ES-I3 (cell line): ENCODE data around the gene IQCK.

Experiments used
- H3K36me3 ChIP-seq: 2 replicates; pipeline ENCODE4 v1.6.1; 2013; ENCODE audit warnings: mild to moderate bottlenecking, low read length, control low read depth, moderate library complexity; ENCODE audit not compliant: insufficient read depth
- H3K4me1 ChIP-seq: 2 replicates; pipeline ENCODE4 v1.6.1; 2013; ENCODE audit warnings: mild to moderate bottlenecking, control low read depth, low read length; ENCODE audit not compliant: insufficient read depth
- H3K9ac ChIP-seq: 2 replicates; pipeline ENCODE4 v1.6.1; 2013; ENCODE audit warnings: low read depth, mild to moderate bottlenecking, low read length, moderate library complexity
- H3K9me3 ChIP-seq: 2 replicates; pipeline ENCODE4 v1.6.1; 2013; ENCODE audit warnings: mild to moderate bottlenecking, low read length, moderate library complexity; ENCODE audit not compliant: control insufficient read depth, insufficient read depth

Gene IQCK

DNA sequence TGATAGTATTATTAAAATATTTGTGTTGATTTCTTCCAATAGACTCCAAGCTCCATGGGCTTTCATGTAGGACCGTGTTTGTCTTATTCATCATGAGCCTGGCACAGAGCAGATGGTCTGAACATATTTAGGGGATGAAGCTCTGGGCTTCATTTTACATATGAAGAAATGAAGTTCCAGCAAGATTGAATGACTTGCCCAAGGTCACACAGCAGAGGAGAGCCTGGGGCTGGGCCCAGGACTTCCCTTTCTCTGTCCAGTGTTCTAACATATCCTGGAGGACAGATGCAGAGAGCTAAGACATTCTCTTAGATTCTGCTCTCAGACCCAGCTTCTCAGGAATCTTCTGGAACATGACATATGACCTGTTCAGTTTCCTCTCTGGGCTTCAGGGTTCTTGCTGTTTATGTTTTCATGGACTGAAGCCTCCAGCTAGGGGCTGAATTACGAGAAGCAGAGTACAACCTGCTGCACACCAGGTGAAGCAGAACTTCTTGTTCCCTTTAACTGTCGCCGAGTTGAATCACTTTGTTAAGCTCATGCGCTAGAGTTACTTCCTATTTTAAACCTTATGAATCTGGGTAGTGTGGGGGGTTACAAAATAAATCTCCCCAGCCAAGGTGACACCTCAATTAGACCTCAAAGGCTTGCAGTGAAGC is 113.0 kb downstream of the IQCK start:
- no peak overlapping the region for H3K9ac ChIP-seq
- no peaks in the 10 kb centered on the region for H3K36me3 ChIP-seq
- H3K4me1 ChIP-seq = no peaks in the 10 kb centered on the region
- H3K9me3 ChIP-seq = no peaks in the 10 kb centered on the region

DNA sequence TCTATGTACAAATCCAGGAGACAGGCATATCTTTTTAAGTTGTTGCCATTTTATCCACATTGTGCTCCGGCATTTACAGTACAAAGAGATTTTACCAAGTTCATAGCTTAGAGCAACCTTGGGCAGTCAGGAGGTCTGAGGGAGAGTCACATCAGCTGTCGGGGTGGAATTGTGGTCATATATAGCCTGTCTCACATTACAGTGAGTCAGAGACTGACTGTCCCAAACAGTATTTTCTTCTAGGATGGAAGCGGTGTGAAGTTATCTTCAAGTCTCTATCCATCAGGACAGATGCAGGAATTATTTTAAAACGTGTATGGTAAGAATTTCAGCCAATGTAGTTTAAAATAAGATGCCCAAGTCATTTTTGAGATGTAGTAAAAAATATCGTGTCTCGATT is 113.6 kb downstream of the IQCK start:
- Histone ChIP-seq H3K9me3 (no peaks in the 10 kb centered on the region), H3K36me3 (no peaks in the 10 kb centered on the region), H3K9ac (no peak overlapping the region), H3K4me1 (no peaks in the 10 kb centered on the region)

- no peak overlapping the region for H3K9ac ChIP-seq
- no peaks in the 10 kb centered on the region for H3K9me3 ChIP-seq
- H3K4me1 ChIP-seq = peaks cover 7% of the 10 kb centered on the region
- no peaks in the 10 kb centered on the region for H3K36me3 ChIP-seq
Observed at GRCh38 chr16:19833176-19833575, 115.1 kb downstream of the IQCK start.

- Histone ChIP-seq H3K36me3 (no peaks in the 10 kb centered on the region), H3K9ac (no peak overlapping the region), H3K4me1 (peaks cover 11% of the 10 kb centered on the region), H3K9me3 (no peaks in the 10 kb centered on the region)
Observed at GRCh38 chr16:19833581-19833980, 115.5 kb downstream of the IQCK start.

DNA sequence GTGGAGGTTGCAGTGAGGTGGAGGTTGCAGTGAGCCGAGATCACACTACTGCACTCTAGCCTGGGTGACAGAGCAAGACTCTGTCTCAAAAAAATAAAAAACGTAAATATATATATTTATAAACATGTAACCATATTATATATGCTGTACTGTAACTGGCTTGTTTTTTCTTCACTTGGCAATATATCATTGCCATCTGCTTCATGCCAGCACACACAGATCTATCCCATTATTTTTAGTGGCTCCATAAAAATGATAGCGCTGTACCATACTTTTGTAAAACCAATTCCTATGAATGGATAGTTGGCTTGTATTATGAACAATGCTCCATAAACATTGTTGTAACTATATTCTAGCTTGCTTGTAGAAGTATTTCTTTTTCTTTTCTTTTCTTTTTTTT is 117.1 kb downstream of the IQCK start:
- peaks cover 11% of the 10 kb centered on the region for H3K4me1 ChIP-seq
- H3K9me3 ChIP-seq = no peaks in the 10 kb centered on the region
- no peak overlapping the region for H3K9ac ChIP-seq
- H3K36me3 ChIP-seq = no peaks in the 10 kb centered on the region

DNA sequence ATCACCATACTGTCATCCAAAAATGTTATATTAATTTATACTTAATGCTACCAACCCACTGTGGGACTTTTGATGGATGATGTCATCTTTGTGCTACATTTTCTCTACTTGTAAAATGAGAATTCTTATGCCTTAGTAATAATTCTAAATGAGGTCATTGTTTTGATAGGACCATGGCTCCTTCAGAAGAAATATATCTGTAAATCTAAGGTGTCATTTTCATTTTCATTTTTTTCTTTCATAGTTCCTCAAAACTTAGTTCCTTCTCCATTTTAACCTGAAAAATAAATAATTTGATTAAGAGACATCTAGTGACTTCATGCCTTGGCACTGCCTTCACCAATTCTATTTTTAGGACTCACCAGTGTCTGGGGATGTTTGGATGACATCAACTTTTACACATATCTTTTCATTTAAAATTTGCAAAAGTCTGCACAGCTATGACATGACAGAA is 117.9 kb downstream of the IQCK start:
- H3K9ac ChIP-seq = no peak overlapping the region

GRCh38 chr16:19837331-19837980 is 119.4 kb downstream of the IQCK start:
- Histone ChIP-seq H3K36me3 (no peaks in the 10 kb centered on the region; the same call in 1 of the 2 replicates), H3K4me1 (peaks cover 11% of the 10 kb centered on the region), H3K9ac (no peak overlapping the region), H3K9me3 (no peaks in the 10 kb centered on the region)

More for the DNA sequence above, 117.9 kb downstream of the IQCK start:
- H3K36me3 ChIP-seq = no peaks in the 10 kb centered on the region
- peaks cover 11% of the 10 kb centered on the region for H3K4me1 ChIP-seq
- no peaks in the 10 kb centered on the region for H3K9me3 ChIP-seq

DNA sequence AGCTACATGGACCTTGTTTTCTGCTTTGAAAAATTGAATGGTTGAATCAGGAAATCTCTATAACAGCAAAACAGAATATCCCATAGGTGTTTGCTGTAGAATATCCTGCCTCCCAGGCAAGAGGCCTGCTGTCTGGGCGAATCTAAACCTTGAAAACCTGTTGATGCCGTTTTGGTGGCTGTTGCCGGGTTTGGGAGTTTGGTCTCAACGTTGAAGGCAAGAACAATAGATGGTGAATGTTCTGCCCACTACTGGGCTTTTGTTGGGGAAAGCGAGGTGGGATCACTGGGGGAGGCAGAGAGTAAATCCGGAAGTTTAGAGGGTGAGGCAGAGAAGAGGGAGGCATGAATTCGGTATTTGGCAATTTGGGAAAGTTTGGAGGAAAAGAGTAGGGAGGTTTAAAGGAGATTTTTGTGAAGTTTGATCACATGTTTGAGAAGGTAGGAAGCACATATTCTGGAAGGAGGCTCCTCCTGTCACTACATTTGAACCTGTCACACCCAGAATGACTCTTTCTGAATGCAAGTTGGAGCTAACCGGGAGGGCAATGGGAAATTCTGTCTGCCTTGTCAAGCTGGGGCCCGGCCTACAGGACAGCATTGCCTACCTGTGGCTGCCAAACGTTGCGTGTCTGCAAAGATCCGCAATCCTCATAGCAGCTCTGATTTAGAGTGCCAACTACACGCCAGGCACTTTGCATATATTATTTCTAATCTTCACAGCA is 120.1 kb downstream of the IQCK start:
- no peak overlapping the region for H3K9ac ChIP-seq

GRCh38 chr16:19840524-19841110 is 122.5 kb downstream of the IQCK start:
- Histone ChIP-seq H3K36me3 (no peaks in the 10 kb centered on the region; the same call in 1 of the 2 replicates), H3K4me1 (peaks cover 11% of the 10 kb centered on the region), H3K9me3 (no peaks in the 10 kb centered on the region), H3K9ac (no peak overlapping the region)

More for the DNA sequence above, 120.1 kb downstream of the IQCK start:
- peaks cover 11% of the 10 kb centered on the region for H3K4me1 ChIP-seq
- no peaks in the 10 kb centered on the region for H3K9me3 ChIP-seq
- no peaks in the 10 kb centered on the region; the same call in 1 of the 2 replicates for H3K36me3 ChIP-seq

DNA sequence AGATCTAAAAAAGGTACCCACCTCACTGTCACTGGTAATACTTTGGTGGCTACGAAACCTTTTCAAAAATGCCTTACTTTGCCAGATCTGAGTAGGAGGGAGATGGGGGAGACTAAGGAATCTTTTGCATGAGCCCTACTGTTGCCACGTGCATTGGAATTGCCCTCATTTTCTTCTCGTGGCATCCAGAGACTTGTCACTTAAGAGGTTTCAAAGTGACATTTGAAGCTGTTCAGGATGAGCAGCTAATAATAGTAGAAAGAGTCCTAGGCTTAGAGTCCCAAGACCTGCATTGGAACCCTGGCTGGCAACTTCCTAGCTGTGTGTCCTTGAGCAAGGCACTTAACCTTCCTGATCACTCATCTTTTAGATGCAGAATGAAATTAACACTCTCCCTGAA is 123.1 kb downstream of the IQCK start:
- peaks cover 11% of the 10 kb centered on the region for H3K4me1 ChIP-seq
- no peaks in the 10 kb centered on the region for H3K9me3 ChIP-seq
- H3K36me3 ChIP-seq = no peaks in the 10 kb centered on the region; the same call in 1 of the 2 replicates
- no peak overlapping the region for H3K9ac ChIP-seq

GRCh38 chr16:19842426-19843157 is 124.5 kb downstream of the IQCK start:
- Histone ChIP-seq H3K9ac (no peak overlapping the region), H3K4me1 (peaks cover 9% of the 10 kb centered on the region), H3K36me3 (no peaks in the 10 kb centered on the region; the same call in 1 of the 2 replicates), H3K9me3 (no peaks in the 10 kb centered on the region)

- H3K36me3 ChIP-seq = no peaks in the 10 kb centered on the region; the same call in 1 of the 2 replicates
- 0 out of 2 replicates have a peak, but pooled peaks cover 2% of the 10 kb centered on the region for H3K4me1 ChIP-seq
- no peak overlapping the region for H3K9ac ChIP-seq
- no peaks in the 10 kb centered on the region for H3K9me3 ChIP-seq
Observed at GRCh38 chr16:19843371-19843770, 125.3 kb downstream of the IQCK start.

- Histone ChIP-seq H3K9me3 (no peaks in the 10 kb centered on the region), H3K9ac (no peak overlapping the region), H3K36me3 (no peaks in the 10 kb centered on the region; the same call in 1 of the 2 replicates), H3K4me1 (no peaks in the 10 kb centered on the region)
Observed at GRCh38 chr16:19844945-19845641, 127.0 kb downstream of the IQCK start.
